NCI-H2029 treated with DMSO at 0.1 percent for 48 hours (cell line): ENCODE results near the gene MSMP.

Source experiments
- DNase-seq: peaks from one replicate; lab custom pipeline; 2025; lab: John Stamatoyannopoulos, UW

The MSMP gene

DNA sequence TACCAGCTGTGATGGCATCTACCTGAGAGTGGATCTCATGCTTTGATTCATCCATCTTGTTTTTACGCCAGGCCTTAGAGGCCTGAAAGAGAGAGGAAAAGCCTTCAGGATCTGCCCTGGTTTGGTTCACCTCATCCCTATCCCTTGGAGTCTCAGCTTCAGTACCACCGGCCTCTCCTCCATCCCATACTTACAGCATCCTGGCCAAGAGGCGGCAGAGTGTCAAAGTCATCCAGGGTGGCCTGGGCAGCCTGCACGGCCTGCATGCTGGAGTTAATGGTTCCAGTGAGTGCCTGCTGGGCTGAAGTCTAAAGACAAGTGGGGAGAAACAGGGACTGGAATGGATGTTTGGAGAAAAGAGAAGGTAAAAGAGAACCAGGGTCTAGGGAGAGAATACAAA lies 34.5 kb downstream of the MSMP start:
- DNase-seq = no peak

DNA sequence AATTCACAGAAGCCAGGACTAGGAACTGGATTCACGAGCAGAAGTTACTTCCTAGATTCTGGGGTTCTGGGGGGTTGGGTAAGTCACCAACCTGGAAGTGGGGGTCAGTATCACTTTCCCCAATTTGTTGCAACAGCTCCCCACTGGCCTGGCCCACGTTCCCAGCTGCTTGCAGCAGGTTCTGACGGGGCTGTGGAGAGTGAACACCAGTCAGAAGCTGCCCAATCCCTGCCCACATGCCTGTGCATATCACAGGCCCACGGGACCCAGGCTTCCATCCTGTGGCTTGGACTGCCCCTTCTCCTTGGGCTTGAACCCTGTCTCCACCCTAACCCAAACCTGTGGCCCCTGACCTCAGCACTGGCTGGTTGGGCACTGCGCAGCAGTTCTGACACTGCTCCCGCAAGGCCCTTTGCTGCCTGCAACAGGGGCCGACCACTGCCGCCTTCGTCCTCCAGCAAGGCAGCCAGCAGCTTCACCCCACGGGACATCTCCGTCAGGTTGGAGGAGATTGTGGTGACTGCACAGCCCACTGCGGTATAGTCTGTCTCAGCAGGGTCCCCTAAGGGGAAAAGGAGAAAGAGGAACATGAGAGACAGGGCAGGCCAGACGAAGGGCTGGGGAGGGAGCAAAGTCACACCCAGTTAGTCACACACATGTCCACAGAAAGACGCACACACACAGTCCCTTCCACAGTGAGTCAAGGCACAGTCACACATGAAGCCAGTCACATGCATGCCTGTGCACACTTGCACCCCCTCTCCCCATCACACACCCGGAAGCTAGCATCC lies 35.2 kb downstream of the MSMP start:
- DNase-seq = no peak

- no peak for DNase-seq
Measured at GRCh38 chr9:35717132-35717870, 36.8 kb downstream of the MSMP start.

GRCh38 chr9:35716230-35716629 lies 37.8 kb downstream of the MSMP start:
- DNase-seq = no peak

GRCh38 chr9:35714579-35715252 lies 39.4 kb downstream of the MSMP start:
- DNase-seq = no peak

- no peak for DNase-seq
Measured at GRCh38 chr9:35714123-35714522, 40.0 kb downstream of the MSMP start.

DNA sequence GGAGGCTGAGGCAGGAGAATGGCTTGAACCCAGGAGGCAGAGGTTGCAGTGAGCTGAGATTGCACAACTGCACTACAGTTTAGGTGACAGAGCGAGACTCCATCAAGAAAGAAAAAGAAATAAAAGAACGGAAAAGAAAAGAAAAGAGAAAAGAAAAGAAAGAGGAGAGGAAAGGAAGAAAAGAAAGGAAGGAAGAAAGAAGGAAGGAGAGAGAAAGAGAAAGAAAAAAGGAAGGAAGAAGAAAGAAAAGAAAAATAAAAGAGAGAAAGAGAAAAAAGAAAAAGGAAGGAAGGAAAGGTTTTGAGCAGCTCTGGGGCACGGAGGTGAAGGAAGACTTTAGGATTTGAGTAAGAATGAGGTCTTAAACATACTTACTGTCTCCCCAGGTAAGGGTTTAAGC lies 40.5 kb downstream of the MSMP start:
- no peak for DNase-seq

GRCh38 chr9:35712762-35713400 lies 41.2 kb downstream of the MSMP start:
- no peak for DNase-seq

- no peak for DNase-seq
Measured at GRCh38 chr9:35711501-35712428, 42.3 kb downstream of the MSMP start.

DNA sequence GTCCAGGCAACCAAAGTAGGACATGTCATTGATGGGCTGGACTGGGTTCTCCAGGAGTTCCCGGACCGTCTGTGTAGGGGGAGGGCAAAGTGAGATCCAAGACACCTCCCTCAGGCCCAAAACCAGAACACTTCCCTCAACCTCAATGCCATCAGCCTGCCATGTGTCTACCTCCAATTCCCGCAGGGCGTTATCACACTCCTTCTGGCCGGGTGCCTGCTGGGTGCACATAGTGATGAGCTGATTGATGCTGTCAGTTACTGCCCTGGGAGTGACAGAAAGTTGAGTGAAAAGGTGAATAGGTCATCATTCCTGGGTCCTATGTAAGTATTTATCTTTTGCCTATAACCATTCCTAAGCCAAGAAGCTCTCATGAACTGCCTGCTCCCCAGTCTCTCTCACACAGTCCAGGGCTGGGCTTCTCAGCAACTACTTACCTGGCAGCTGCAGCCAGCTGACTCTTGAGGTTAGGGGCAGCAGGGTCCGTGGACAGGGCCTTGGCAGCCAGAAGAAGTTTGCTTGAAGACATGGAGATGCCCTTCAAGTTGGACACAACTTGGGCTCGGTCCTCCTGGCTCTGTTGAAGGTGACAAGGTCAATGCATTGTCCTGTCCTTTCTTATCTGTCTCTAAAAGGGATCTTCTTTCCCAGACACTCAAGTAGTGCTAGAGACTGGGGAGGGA lies 43.1 kb downstream of the MSMP start:
- DNase-seq = no peak

GRCh38 chr9:35708146-35708545 lies 45.9 kb downstream of the MSMP start:
- no peak for DNase-seq

DNA sequence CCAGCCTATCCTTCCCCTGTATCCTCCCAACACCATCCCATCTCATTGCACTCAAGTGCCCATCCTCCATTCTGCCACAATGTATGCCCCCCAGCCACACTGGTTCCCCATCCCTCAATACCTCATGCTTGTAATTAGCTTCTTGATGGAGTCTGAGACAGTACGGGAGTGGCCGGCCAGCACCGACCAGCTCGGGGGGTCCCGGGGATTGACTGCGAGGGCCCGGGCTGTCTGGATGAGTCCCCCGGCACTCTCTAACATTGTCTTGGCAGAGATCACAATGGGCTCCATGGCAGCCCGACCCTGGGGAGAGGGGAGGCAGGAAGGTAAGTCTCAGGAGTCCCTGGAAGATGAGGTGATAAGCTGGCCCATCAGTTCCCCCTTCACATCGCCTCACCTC lies 47.1 kb downstream of the MSMP start:
- DNase-seq = no peak

GRCh38 chr9:35705836-35706430 lies 48.1 kb downstream of the MSMP start:
- DNase-seq = no peak

DNA sequence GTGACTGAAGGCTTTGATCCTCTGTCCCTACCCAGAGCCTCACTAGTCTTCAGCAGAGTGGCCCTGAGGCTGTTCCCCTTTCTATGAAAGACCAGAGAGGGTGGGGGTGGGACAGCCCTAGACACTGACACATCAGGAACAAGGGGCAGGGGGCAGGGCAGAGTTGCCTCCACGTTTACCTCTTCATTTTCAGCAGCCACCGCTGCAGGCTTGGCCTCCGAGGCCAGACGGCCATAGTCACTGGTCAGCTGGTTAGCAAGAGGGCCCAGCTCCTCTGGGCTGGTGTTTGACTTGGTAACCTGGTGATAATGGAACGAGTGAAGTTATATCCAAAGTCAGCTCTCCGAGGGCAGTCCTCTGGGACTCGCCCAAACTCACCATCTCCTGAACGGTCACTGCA lies 48.7 kb downstream of the MSMP start:
- no peak for DNase-seq

DNA sequence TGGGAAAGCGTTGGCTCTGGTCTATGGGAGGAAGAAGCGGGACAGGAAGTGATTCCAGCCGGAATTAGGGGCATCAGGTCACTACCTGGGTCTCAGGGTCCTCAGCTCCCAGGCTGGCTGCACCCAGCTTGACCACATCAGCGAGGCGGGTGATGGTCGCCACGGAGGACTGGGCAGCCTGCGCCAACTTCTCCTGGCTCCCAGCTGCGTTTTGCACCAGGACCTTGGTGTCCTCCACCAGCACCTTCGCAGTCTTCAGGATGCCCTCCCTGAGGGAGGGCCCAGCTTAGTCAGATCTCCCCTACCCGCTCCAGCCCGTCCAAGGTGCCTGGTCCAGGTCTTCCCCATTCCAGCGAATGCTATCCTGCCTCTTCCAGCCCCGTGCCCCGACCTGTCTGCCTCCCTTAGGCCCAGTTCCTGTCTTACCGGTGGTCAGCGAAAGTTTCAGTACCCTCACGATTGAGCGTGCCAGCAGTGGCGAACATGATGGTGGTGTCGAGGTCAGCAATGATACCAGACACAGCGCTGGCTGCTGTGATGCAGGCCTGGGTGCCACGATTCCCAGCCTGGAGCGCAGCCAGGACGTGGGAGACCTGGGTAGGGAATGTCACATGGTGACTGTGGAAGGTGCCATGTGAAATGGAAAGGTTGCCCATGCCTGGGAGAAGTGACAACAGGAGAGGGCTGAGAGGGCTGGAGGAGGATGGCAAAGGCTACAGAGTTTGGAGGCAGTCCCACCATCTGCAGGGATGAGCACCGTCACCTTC lies 50.0 kb downstream of the MSMP start:
- no peak for DNase-seq
